ENCODE data around the gene TMEM74B.
"Not testable (repeated sequence)": the region's sequence is repeated elsewhere in the genome, so short reads cannot be mapped to it uniquely, and the experiment has no call there.

The TMEM74B gene

GRCh38 chr20:1184638-1185315 lies at the start of gene TMEM74B:
TMEM74B (minus strand) TSS chr20:1184981; CDS start chr20:1183801, 1,180 bp downstream.
- DNase-seq, result no peak

GRCh38 chr20:1232286-1233111 lies 47.7 kb upstream of the TMEM74B start:
- DNase-seq, result no peak

GRCh38 chr20:1229541-1229940 lies 44.8 kb upstream of the TMEM74B start:
- no peak for DNase-seq

- DNase-seq, result peak; percentile 66
These were observed 41.2 kb upstream of the TMEM74B start, which contains the start of gene RAD21L1 for GRCh38 chr20:1225783-1226654. RAD21L1 (plus strand) TSS chr20:1226044; CDS start chr20:1228454, 2,410 bp downstream.

GRCh38 chr20:1225263-1225782 lies 40.5 kb upstream of the TMEM74B start:
- peak; percentile 66 for DNase-seq

- DNase-seq, result no peak
These were observed 39.6 kb upstream of the TMEM74B start for GRCh38 chr20:1224205-1224890.

- not testable (repeated sequence) for DNase-seq
These were observed 38.0 kb upstream of the TMEM74B start for GRCh38 chr20:1222750-1223149.

- DNase-seq, result not testable (repeated sequence)
These were observed 32.0 kb upstream of the TMEM74B start for GRCh38 chr20:1216527-1217427.

- no peak for DNase-seq
These were observed 30.8 kb upstream of the TMEM74B start for GRCh38 chr20:1215386-1216170.

GRCh38 chr20:1214838-1215261 lies 30.1 kb upstream of the TMEM74B start:
- DNase-seq, result no peak

- DNase-seq, result peak; percentile 38
These were observed 28.0 kb upstream of the TMEM74B start for GRCh38 chr20:1212607-1213396.

GRCh38 chr20:1212023-1212422 lies 27.2 kb upstream of the TMEM74B start:
- no peak for DNase-seq

GRCh38 chr20:1210501-1210900 lies 25.7 kb upstream of the TMEM74B start:
- DNase-seq, result no peak

GRCh38 chr20:1209447-1210387 lies 24.9 kb upstream of the TMEM74B start:
- DNase-seq, result no peak

- DNase-seq, result no peak
These were observed 22.6 kb upstream of the TMEM74B start for GRCh38 chr20:1207293-1207878.

GRCh38 chr20:1206366-1207148 lies 21.8 kb upstream of the TMEM74B start:
- no peak for DNase-seq

- no peak for DNase-seq
These were observed 21.0 kb upstream of the TMEM74B start for GRCh38 chr20:1205802-1206201.

Measured in NCI-H774 (cell line).